HEK293 (cell line): ENCODE results near the gene DRC1.

Experiments used
- ZNF362 ChIP-seq: fragments of 450-650 bp; formaldehyde crosslinking; IDR thresholded peaks from 2 replicates; pipeline ENCODE4 v1.5.1; 2016; ENCODE audit warnings: missing biosample characterization, missing genetic modification characterization
- ZNF530 ChIP-seq: fragments of 450-650 bp; formaldehyde crosslinking; IDR thresholded peaks from 2 replicates; pipeline ENCODE4 v1.5.1; 2016; ENCODE audit warnings: low read depth, missing biosample characterization, missing genetic modification characterization
- ZNF561 ChIP-seq: fragments of 450-650 bp; IDR thresholded peaks from 2 replicates; pipeline ENCODE4 v1.5.1; 2018; ENCODE audit warnings: missing biosample characterization, missing genetic modification characterization, borderline replicate concordance

- no peak for TF ChIP-seq ZNF362 (tag by site-specific recombination)
- no peak for TF ChIP-seq ZNF561 (tag by site-specific recombination)
- TF ChIP-seq ZNF530 (tag by site-specific recombination) = no peak
These were observed 80.0 kb downstream of the DRC1 start for GRCh38 chr2:26481706-26482105.
